KOPT-K1 (cell line): Measurements from ENCODE around the gene MAPRE2.

ENCODE experiments used
- H3K27ac ChIP-seq: fragments of 200-600 bp; sonication (generic); 2 replicates; pipeline ENCODE4 v1.5.1; 2016; ENCODE audit warnings: antibody characterized with exemption, mild to moderate bottlenecking, low read depth, low read length; ENCODE audit not compliant: poor library complexity, severe bottlenecking
- H3K36me3 ChIP-seq: fragments of 200-600 bp; sonication (generic); 2 replicates; pipeline ENCODE4 v1.5.1; 2017; ENCODE audit warnings: antibody characterized with exemption, mild to moderate bottlenecking, low read length, moderate library complexity; ENCODE audit not compliant: insufficient read depth
- H3K9me3 ChIP-seq: fragments of 200-600 bp; sonication (generic); 2 replicates; pipeline ENCODE4 v1.5.1; 2017; ENCODE audit warnings: antibody characterized with exemption, low read length, mild to moderate bottlenecking; ENCODE audit not compliant: insufficient read depth, poor library complexity, severe bottlenecking

Gene MAPRE2

GRCh38 chr18:35189510-35189909, 148.3 kb downstream of the MAPRE2 start:
- no peaks in the 10 kb centered on the region for H3K9me3 ChIP-seq
- H3K36me3 ChIP-seq, result no peaks in the 10 kb centered on the region
- H3K27ac ChIP-seq, result no peak overlapping the region

GRCh38 chr18:35190948-35191697, 149.9 kb downstream of the MAPRE2 start:
- Histone ChIP-seq H3K36me3 (no peaks in the 10 kb centered on the region), H3K9me3 (no peaks in the 10 kb centered on the region), H3K27ac (no peak overlapping the region)

GRCh38 chr18:35191698-35192025, 150.4 kb downstream of the MAPRE2 start:
- Histone ChIP-seq H3K36me3 (no peaks in the 10 kb centered on the region), H3K9me3 (no peaks in the 10 kb centered on the region), H3K27ac (no peak overlapping the region)

- H3K27ac ChIP-seq, result no peak overlapping the region
- no peaks in the 10 kb centered on the region for H3K36me3 ChIP-seq
- H3K9me3 ChIP-seq, result no peaks in the 10 kb centered on the region
Measured at GRCh38 chr18:35192415-35192814, 151.2 kb downstream of the MAPRE2 start.
